HL-60 (cell line): ENCODE data around the gene NPAS2.

Experiments
- DNase-seq, 2 experiments: peaks; one replicate each; pipeline ENCODE4 v3.0.0-alpha.2; 2010 to 2020; ENCODE audit warnings: low read depth in 1 of 2, low spot score in 1 of 2
- H3K27ac ChIP-seq: fragments of 250-450 bp; sonication (Bioruptor Pico); replicated peaks from 2 replicates; pipeline ENCODE4 v1.5.1; 2020; ENCODE audit warnings: mild to moderate bottlenecking, moderate library complexity
- H3K27me3 ChIP-seq: fragments of 250-450 bp; sonication (Bioruptor Pico); 2 replicates; pipeline ENCODE4 v1.5.1; 2021; ENCODE audit warnings: mild to moderate bottlenecking, moderate library complexity; ENCODE audit not compliant: insufficient read depth, poor library complexity, severe bottlenecking
- H3K4me3 ChIP-seq: replicated peaks from 2 replicates; pipeline ENCODE4 v1.5.1; 2011; ENCODE audit warnings: mild to moderate bottlenecking, control low read depth, low read length; ENCODE audit not compliant: insufficient read depth
- CTCF ChIP-seq: IDR thresholded peaks from one replicate; pipeline ENCODE4 v1.5.1; 2011; ENCODE audit warnings: low read length, control low read depth, inconsistent platforms; ENCODE audit not compliant: insufficient read depth
- GABPA ChIP-seq: IDR thresholded peaks from 2 replicates; pipeline ENCODE4 v1.6.1; 2012; ENCODE audit warnings: low read depth
- POLR2AphosphoS5 ChIP-seq: IDR thresholded peaks from 2 replicates; pipeline ENCODE4 v1.6.1; 2012; ENCODE audit warnings: low read depth
- REST ChIP-seq: IDR thresholded peaks from 2 replicates; pipeline ENCODE4 v1.6.1; 2012; ENCODE audit warnings: low read depth; ENCODE audit not compliant: insufficient replicate concordance
- SPI1 ChIP-seq: IDR thresholded peaks from 2 replicates; pipeline ENCODE4 v1.6.1; 2012; ENCODE audit warnings: low read depth, mild to moderate bottlenecking, borderline replicate concordance

NPAS2 gene

GRCh38 chr2:100960688-100961087, 140.7 kb downstream of the NPAS2 start:
- TF ChIP-seq SPI1 = no peak
- TF ChIP-seq GABPA = no peak
- TF ChIP-seq REST = no peak
- no peak for TF ChIP-seq CTCF
- no peak for TF ChIP-seq POLR2AphosphoS5
- no peaks in the 10 kb centered on the region for H3K27me3 ChIP-seq
- H3K4me3 ChIP-seq = no peak overlapping the region
- DNase-seq = no peak
- no peak overlapping the region for H3K27ac ChIP-seq

GRCh38 chr2:100962366-100963025, 142.6 kb downstream of the NPAS2 start:
- no peaks in the 10 kb centered on the region for H3K27me3 ChIP-seq
- DNase-seq = no peak

GRCh38 chr2:100963026-100963375, 143.1 kb downstream of the NPAS2 start:
- DNase-seq = no peak
- TF ChIP-seq REST (no peak), SPI1 (no peak), GABPA (no peak), POLR2AphosphoS5 (no peak), CTCF (no peak)
- no peaks in the 10 kb centered on the region for H3K27me3 ChIP-seq
- H3K4me3 ChIP-seq = no peak overlapping the region
- H3K27ac ChIP-seq = no peak overlapping the region

More at GRCh38 chr2:100962366-100963025, 142.6 kb downstream of the NPAS2 start:
- TF ChIP-seq SPI1 (no peak), POLR2AphosphoS5 (no peak), REST (no peak), GABPA (no peak)
- H3K27ac ChIP-seq = no peak overlapping the region
- no peak overlapping the region for H3K4me3 ChIP-seq
